Transverse colon (tissue), 4 donors: ENCODE data around the gene TPSG1. TPM values are rescaled to one million over a fixed set of nuclear protein-coding genes. Genes with fewer than 3 reads are reported as not detected.

Experiments
- DNase-seq: peaks from one replicate; pipeline ENCODE4 v3.0.0-alpha.2; 2019
- H3K27ac ChIP-seq, 4 donors: fragments of 200-600 bp; sonication (generic); 2 replicates each; pipeline ENCODE4 v1.5.1; 2016 to 2018; ENCODE audit warnings: inconsistent platforms in 4 of 4
- H3K27me3 ChIP-seq: fragments of 200-600 bp; sonication (generic); 2 replicates; pipeline ENCODE4 v1.5.1; 2017; ENCODE audit warnings: inconsistent platforms
- H3K36me3 ChIP-seq, 4 donors: fragments of 200-600 bp; sonication (generic); 2 replicates each; pipeline ENCODE4 v1.5.1; 2017 to 2019; ENCODE audit warnings: inconsistent platforms in 4 of 4
- H3K4me1 ChIP-seq, 4 donors: fragments of 200-600 bp; sonication (generic); 2 replicates each; pipeline ENCODE4 v1.5.1; 2017 to 2020; ENCODE audit warnings: inconsistent platforms in 4 of 4
- H3K4me3 ChIP-seq, 4 donors: fragments of 200-600 bp; sonication (generic); 1 replicate in 1 of 4; 2 replicates in 3 of 4; pipeline versions ENCODE4 v1.5.1 to v1.6.1; 2017 to 2019; ENCODE audit warnings: inconsistent platforms in 4 of 4
- H3K9me3 ChIP-seq, 2 donors: fragments of 200-600 bp; sonication (generic); 2 replicates each; pipeline ENCODE4 v1.5.1; 2017 to 2019; ENCODE audit warnings: inconsistent platforms in 2 of 2
- CTCF ChIP-seq, 5 experiments: fragments of 200-600 bp in 3 of 5; fragments of 450-650 bp in 2 of 5; sonication (generic) in 3 of 5; IDR thresholded peaks; 1 replicate in 2 of 5; 2 replicates in 3 of 5; pipeline ENCODE4 v1.5.1; 2016 to 2017; ENCODE audit warnings: antibody characterized with exemption in 5 of 5, inconsistent platforms in 3 of 5, mild to moderate bottlenecking in 2 of 5, moderate library complexity in 1 of 5
- EP300 ChIP-seq: sonication (generic); formaldehyde crosslinking; IDR thresholded peaks from one replicate; pipeline ENCODE4 v1.6.1; 2017; ENCODE audit warnings: antibody characterized with exemption, low read depth
- POLR2A ChIP-seq: fragments of 450-650 bp; IDR thresholded peaks from one replicate; pipeline ENCODE4 v1.6.1; 2016; ENCODE audit warnings: antibody characterized with exemption, mild to moderate bottlenecking, moderate library complexity
- POLR2AphosphoS5 ChIP-seq, 3 donors: sonication (generic); formaldehyde crosslinking; IDR thresholded peaks; one replicate each; pipeline ENCODE4 v1.6.1; 2016; ENCODE audit warnings: antibody characterized with exemption in 3 of 3
- whole genome bisulfite sequencing, 2 donors: methylation state at CpG; one replicate each; pipeline ENCODE4 v1.1.5; 2018; ENCODE audit warnings: low coverage in 1 of 2; 5-methylcytosine and 5-hydroxymethylcytosine counted together
- in situ Hi-C, 4 donors: fragments of 200-750 bp; cut with MboI; loops; one replicate each; pipeline versions ENCODE4 v1.15.0 to v1.15.1; 2017; ENCODE audit warnings: low sequenced_read_pairs in 3 of 4, low pct_ligation_motif_present in 1 of 4, low pct_unique_long_range_greater_than_20kb in 1 of 4
- intact Hi-C: fragments of 100-400 bp; cut with DNase I; formaldehyde crosslinking; loops from one replicate; pipeline ENCODE4 v1.15.1; 2023; ENCODE audit warnings: low total_unique reads
- total RNA-seq, 4 donors: library from RNA; depleted of rRNA; stranded (reverse); fragments of >200 nt; gene quantifications; one replicate each; pipeline ENCODE4 v1.1.0, GENCODE V29; 2016

Gene TPSG1
- total RNA-seq, 4 donors from 2014 or later: 20.9 to 41.0 (median 24.0) TPM; not detected in 1

DNA sequence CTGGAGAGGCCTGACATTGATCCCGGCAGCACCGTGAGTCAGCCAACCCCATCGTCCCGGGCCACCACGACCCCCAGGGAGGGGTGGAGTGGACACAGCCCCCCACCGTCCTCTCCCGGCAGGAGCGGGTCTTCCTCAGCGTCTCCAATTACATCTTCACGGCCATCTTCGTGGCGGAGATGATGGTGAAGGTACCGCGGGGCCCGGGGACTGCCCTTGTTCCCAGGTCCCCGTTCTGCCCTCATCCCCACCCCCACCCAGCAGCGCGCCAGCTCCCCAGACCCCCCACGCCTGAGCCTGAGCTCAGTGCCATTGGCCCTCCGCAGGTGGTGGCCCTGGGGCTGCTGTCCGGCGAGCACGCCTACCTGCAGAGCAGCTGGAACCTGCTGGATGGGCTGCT, 14.6 kb downstream of the TPSG1 start:
- in situ Hi-C loops: no loop called here

GRCh38 chr16:1209081-1209480, 16.0 kb downstream of the TPSG1 start:
- WGBS, 2 donors: 92% methylated on average over 40 of the region's 43 CpGs; no CpG with 5 or more reads in 1 of the 2 donors
- intact Hi-C loops: no loop called here

More for the DNA sequence above, 14.6 kb downstream of the TPSG1 start:
- WGBS, 2 donors: 89% methylated on average over 20 of the region's 23 CpGs; no CpG with 5 or more reads in 1 of the 2 donors
- intact Hi-C loops: no loop called here
- no peaks in the 10 kb centered on the region for H3K27me3 ChIP-seq
- TF ChIP-seq POLR2AphosphoS5 (IDR thresholded peaks at IDR 0.05) (no peak), CTCF (IDR thresholded peaks at IDR 0.05) (no peak), POLR2A (no peak), EP300 (no peak)
- H3K4me3 ChIP-seq: no peak overlapping the region
- DNase-seq: no peak
- no peaks in the 10 kb centered on the region for H3K9me3 ChIP-seq
- H3K36me3 ChIP-seq: no peaks in the 10 kb centered on the region
- H3K27ac ChIP-seq: no peak overlapping the region
- H3K4me1 ChIP-seq: no peaks in the 10 kb centered on the region

DNA sequence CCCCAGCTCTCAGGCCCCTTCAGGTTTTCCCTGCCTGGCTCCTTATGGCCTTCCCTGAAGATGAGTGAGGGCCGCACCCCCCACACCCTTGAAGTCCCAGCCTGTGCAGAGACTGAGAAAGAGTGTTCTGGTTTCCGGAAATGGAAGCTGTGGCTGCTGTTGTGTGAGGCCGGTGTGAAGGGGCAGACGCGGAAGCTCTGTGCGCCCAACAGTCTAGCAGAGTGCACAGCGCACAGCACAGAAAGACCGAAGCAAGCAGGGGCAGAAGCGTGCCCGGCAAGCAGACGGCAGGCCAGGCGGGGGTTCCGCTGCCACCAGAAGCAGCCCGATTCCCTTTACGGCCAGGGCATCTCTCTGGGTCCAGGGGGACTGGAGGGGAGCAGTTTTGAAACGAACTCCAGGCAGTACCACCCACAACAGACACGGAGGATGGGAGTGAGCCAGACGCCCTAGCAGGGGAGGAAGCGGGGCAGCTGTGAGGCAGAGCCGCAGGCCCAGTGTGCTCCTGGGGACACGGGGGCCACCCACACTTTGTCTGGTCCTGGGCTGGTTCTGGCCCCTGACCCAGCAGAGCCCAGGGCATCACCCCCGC, 16.7 kb downstream of the TPSG1 start:
- intact Hi-C loops (no loop called here), in situ Hi-C loops (no loop called here)
- 71% methylated on average over 21 of the region's 22 CpGs; no CpG with 5 or more reads in 1 of the 2 donors for WGBS, 2 donors
- Histone ChIP-seq H3K36me3 (no peaks in the 10 kb centered on the region), H3K9me3 (no peaks in the 10 kb centered on the region), H3K27me3 (no peaks in the 10 kb centered on the region), H3K4me1 (no peaks in the 10 kb centered on the region), H3K27ac (no peak overlapping the region), H3K4me3 (no peak overlapping the region)
- DNase-seq: no peak
- TF ChIP-seq POLR2AphosphoS5 (IDR thresholded peaks at IDR 0.05) (no peak), CTCF (IDR thresholded peaks at IDR 0.05) (no peak), POLR2A (no peak), EP300 (no peak)

More at GRCh38 chr16:1209081-1209480, 16.0 kb downstream of the TPSG1 start:
- H3K36me3 ChIP-seq: no peaks in the 10 kb centered on the region
- no peaks in the 10 kb centered on the region for H3K9me3 ChIP-seq
- no peaks in the 10 kb centered on the region for H3K4me1 ChIP-seq
- no peak overlapping the region for H3K27ac ChIP-seq
- in situ Hi-C loops: no loop called here
- H3K27me3 ChIP-seq: no peaks in the 10 kb centered on the region
- no peak for TF ChIP-seq POLR2AphosphoS5 (IDR thresholded peaks at IDR 0.05)
- no peak overlapping the region for H3K4me3 ChIP-seq
- no peak for DNase-seq

GRCh38 chr16:1206786-1207185, 18.3 kb downstream of the TPSG1 start:
- WGBS, 2 donors: 69% methylated on average over 16 of the region's 16 CpGs; no CpG with 5 or more reads in 1 of the 2 donors
- H3K4me1 ChIP-seq: no peaks in the 10 kb centered on the region
- H3K27ac ChIP-seq: no peak overlapping the region
- H3K27me3 ChIP-seq: no peaks in the 10 kb centered on the region
- intact Hi-C loops: no loop called here
- in situ Hi-C loops: no loop called here
- no peak for TF ChIP-seq POLR2AphosphoS5 (IDR thresholded peaks at IDR 0.05)
- no peak for TF ChIP-seq CTCF (IDR thresholded peaks at IDR 0.05)
- TF ChIP-seq POLR2A: no peak
- TF ChIP-seq EP300: no peak
- H3K4me3 ChIP-seq: no peak overlapping the region
- no peaks in the 10 kb centered on the region for H3K36me3 ChIP-seq
- H3K9me3 ChIP-seq: no peaks in the 10 kb centered on the region
- no peak for DNase-seq

- TF ChIP-seq EP300: no peak
- no peak for TF ChIP-seq CTCF (IDR thresholded peaks at IDR 0.05)
- no peak for TF ChIP-seq POLR2AphosphoS5 (IDR thresholded peaks at IDR 0.05)
- no peak for TF ChIP-seq POLR2A
- no peak overlapping the region for H3K27ac ChIP-seq
- WGBS, 2 donors: 70% methylated on average over 5 of the region's 9 CpGs; no CpG with 5 or more reads in 1 of the 2 donors
- no peak for DNase-seq
- no peaks in the 10 kb centered on the region for H3K27me3 ChIP-seq
- intact Hi-C loops (no loop called here), in situ Hi-C loops (no loop called here)
- no peak overlapping the region for H3K4me3 ChIP-seq
- H3K36me3 ChIP-seq: no peaks in the 10 kb centered on the region
- H3K4me1 ChIP-seq: no peaks in the 10 kb centered on the region
- H3K9me3 ChIP-seq: no peaks in the 10 kb centered on the region
These were observed 18.7 kb downstream of the TPSG1 start for GRCh38 chr16:1206326-1206725.
